PC-9 (cell line): Measurements from ENCODE around the gene HTR7.

Experiments used
- EZH2 ChIP-seq: fragments of 200-600 bp; sonication (generic); IDR thresholded peaks from 2 replicates; pipeline ENCODE4 v1.8.0; 2017; ENCODE audit warnings: antibody characterized with exemption, low read depth
- TF ChIP-seq, protein P1 (sequence below): fragments of 200-600 bp; sonication (generic); conservative IDR thresholded peaks from 2 replicates; pipeline ENCODE4 v1.6.1; 2017; ENCODE audit warnings: mixed run types, antibody characterized with exemption, mild to moderate bottlenecking, moderate library complexity

DNA sequence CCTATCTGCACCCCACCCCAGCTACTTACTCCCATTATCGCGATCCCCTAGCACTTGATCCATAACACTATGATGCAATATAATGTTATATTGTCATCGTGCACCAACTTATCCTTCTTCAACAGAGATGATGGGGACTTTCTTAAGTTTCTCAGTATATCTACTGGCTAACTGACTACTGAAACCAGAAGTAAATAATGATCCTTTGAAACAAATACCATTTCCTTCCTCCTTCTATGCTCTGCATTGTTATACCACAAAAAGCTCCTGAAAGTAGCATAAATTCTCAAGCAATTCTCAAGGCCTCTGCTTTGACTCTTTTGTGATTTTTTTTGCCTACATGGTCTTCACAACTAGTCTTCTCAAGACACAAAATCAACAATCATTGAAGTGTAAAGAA, 68.9 kb downstream of the HTR7 start:
- TF ChIP-seq, protein P1, sequence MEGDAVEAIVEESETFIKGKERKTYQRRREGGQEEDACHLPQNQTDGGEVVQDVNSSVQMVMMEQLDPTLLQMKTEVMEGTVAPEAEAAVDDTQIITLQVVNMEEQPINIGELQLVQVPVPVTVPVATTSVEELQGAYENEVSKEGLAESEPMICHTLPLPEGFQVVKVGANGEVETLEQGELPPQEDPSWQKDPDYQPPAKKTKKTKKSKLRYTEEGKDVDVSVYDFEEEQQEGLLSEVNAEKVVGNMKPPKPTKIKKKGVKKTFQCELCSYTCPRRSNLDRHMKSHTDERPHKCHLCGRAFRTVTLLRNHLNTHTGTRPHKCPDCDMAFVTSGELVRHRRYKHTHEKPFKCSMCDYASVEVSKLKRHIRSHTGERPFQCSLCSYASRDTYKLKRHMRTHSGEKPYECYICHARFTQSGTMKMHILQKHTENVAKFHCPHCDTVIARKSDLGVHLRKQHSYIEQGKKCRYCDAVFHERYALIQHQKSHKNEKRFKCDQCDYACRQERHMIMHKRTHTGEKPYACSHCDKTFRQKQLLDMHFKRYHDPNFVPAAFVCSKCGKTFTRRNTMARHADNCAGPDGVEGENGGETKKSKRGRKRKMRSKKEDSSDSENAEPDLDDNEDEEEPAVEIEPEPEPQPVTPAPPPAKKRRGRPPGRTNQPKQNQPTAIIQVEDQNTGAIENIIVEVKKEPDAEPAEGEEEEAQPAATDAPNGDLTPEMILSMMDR = no peak
- TF ChIP-seq EZH2 = no peak
